Esophagus squamous epithelium (tissue), 5 donors: ENCODE measurements around the gene SZT2. TPM values are rescaled to one million over a fixed set of nuclear protein-coding genes. Genes with fewer than 3 reads are reported as not detected.
"Not testable (repeated sequence)": the region's sequence is repeated elsewhere in the genome, so short reads cannot be mapped to it uniquely, and the experiment has no call there.

Source experiments
- DNase-seq: peaks from one replicate; lab custom pipeline; 2025; lab: John Stamatoyannopoulos, UW
- H3K27ac ChIP-seq, 4 donors: fragments of 200-600 bp; sonication (generic); one replicate each; pipeline ENCODE4 v1.5.1; 2016 to 2019; ENCODE audit warnings: mild to moderate bottlenecking in 1 of 4
- H3K27me3 ChIP-seq, 4 donors: fragments of 200-600 bp; sonication (generic); 1 replicate in 3 of 4; 2 replicates in 1 of 4; pipeline versions ENCODE4 v1.5.1 to v1.6.0; 2017 to 2021; ENCODE audit warnings: antibody characterized with exemption in 1 of 4
- H3K36me3 ChIP-seq, 3 donors: fragments of 200-600 bp; sonication (generic); one replicate each; pipeline ENCODE4 v1.5.1; 2016 to 2019
- H3K4me1 ChIP-seq, 3 donors: fragments of 200-600 bp; sonication (generic); one replicate each; pipeline ENCODE4 v1.5.1; 2017 to 2019
- H3K4me3 ChIP-seq, 4 donors: fragments of 200-600 bp; sonication (generic); 1 replicate in 3 of 4; 2 replicates in 1 of 4; pipeline ENCODE4 v1.5.1; 2016 to 2019; ENCODE audit warnings: mild to moderate bottlenecking in 2 of 4, moderate library complexity in 1 of 4
- H3K9me3 ChIP-seq, 3 donors: fragments of 200-600 bp; sonication (generic); one replicate each; pipeline ENCODE4 v1.5.1; 2016 to 2019
- CTCF ChIP-seq, 6 experiments: fragments of 450-650 bp in 4 of 6; fragments of 200-600 bp in 2 of 6; sonication (generic) in 2 of 6; IDR thresholded peaks; one replicate each; pipeline ENCODE4 v1.5.1; 2016 to 2019; ENCODE audit warnings: antibody characterized with exemption in 6 of 6, mild to moderate bottlenecking in 4 of 6, moderate library complexity in 4 of 6
- POLR2A ChIP-seq, 4 donors: fragments of 450-650 bp; IDR thresholded peaks; one replicate each; pipeline ENCODE4 v1.6.1; 2017; ENCODE audit warnings: antibody characterized with exemption in 4 of 4, mild to moderate bottlenecking in 4 of 4, moderate library complexity in 3 of 4
- WGBS, 2 donors: methylation state at CpG; one replicate each; pipeline ENCODE4 v1.1.5; 2018; 5-methylcytosine and 5-hydroxymethylcytosine counted together
- intact Hi-C: fragments of 100-400 bp; cut with DNase I; formaldehyde crosslinking; loops from one replicate; pipeline ENCODE4 v1.15.0; 2022
- total RNA-seq, 4 donors: library from RNA; depleted of rRNA; stranded (reverse); fragments of >200 nt; gene quantifications; one replicate each; pipeline ENCODE4 v1.1.0, GENCODE V29; 2016
- donor health status: DM: yes; HTN: yes; CAD: no.

SZT2 gene
- total RNA-seq, 4 donors from 2014 or later: 12.4 to 40.0 (median 27.7) TPM

GRCh38 chr1:43454270-43455011, 64.7 kb downstream of the SZT2 start:
- H3K9me3 ChIP-seq: no peaks in the 10 kb centered on the region
- H3K27ac ChIP-seq: peak overlapping the region; percentile 85 to 94 (median 89)
- intact Hi-C loops: no loop called here
- peaks cover 8 to 31% (median 11%) of the 10 kb centered on the region in 3 donors for H3K4me1 ChIP-seq
- no peaks in the 10 kb centered on the region for H3K27me3 ChIP-seq
- TF ChIP-seq POLR2A (IDR thresholded peaks at IDR 0.05) (peak in 1 of 4 donors; percentile 17), CTCF (IDR thresholded peaks at IDR 0.05) (peak in 3 of 6 experiments; percentile 16 to 45 (median 33))
- 5 to 7% methylated on average over 17 to 19 of the region's 19 CpGs for WGBS, 2 donors
- peaks cover 6 to 31% (median 11%) of the 10 kb centered on the region in 3 donors for H3K36me3 ChIP-seq
- no peak for DNase-seq
- peak overlapping the region; percentile 47 to 81 (median 60) for H3K4me3 ChIP-seq

GRCh38 chr1:43455213-43455889, 65.7 kb downstream of the SZT2 start:
- DNase-seq: no peak
- Histone ChIP-seq H3K27me3 (no peaks in the 10 kb centered on the region), H3K9me3 (no peaks in the 10 kb centered on the region), H3K36me3 (peaks cover 4 to 22% (median 7%) of the 10 kb centered on the region in 3 donors), H3K4me1 (peaks cover 8 to 31% (median 11%) of the 10 kb centered on the region in 3 donors), H3K4me3 (no peak overlapping the region), H3K27ac (peak overlapping the region in 1 of 4 donors; percentile 94)
- WGBS, 2 donors: 61 to 85% methylated on average over 7 of the region's 7 CpGs
- intact Hi-C loops: no loop called here
- TF ChIP-seq POLR2A (IDR thresholded peaks at IDR 0.05) (no peak), CTCF (IDR thresholded peaks at IDR 0.05) (no peak)

- H3K36me3 ChIP-seq, H3K27me3 ChIP-seq, H3K9me3 ChIP-seq, DNase-seq, intact Hi-C loops, H3K27ac ChIP-seq, H3K4me3 ChIP-seq: not testable (repeated sequence)
- H3K4me1 ChIP-seq: peaks cover 0 to 16% (median 3%) of the 10 kb centered on the region in 3 donors
- WGBS, 2 donors: 72 to 77% methylated on average over 3 of the region's 3 CpGs
These were observed 68.7 kb downstream of the SZT2 start for GRCh38 chr1:43458379-43458778.

- H3K27ac ChIP-seq: no peak overlapping the region
- DNase-seq: no peak
- no peaks in the 10 kb centered on the region for H3K36me3 ChIP-seq
- H3K9me3 ChIP-seq: no peaks in the 10 kb centered on the region
- WGBS, 2 donors: 77 to 78% methylated on average over 5 of the region's 5 CpGs
- intact Hi-C loops: no loop called here
- no peaks in the 10 kb centered on the region for H3K4me1 ChIP-seq
- no peak for TF ChIP-seq POLR2A (IDR thresholded peaks at IDR 0.05)
- TF ChIP-seq CTCF (IDR thresholded peaks at IDR 0.05): no peak
- no peak overlapping the region for H3K4me3 ChIP-seq
- H3K27me3 ChIP-seq: no peaks in the 10 kb centered on the region
These were observed 71.4 kb downstream of the SZT2 start for GRCh38 chr1:43460988-43461693.

- H3K27ac ChIP-seq: no peak overlapping the region
- no peak overlapping the region for H3K4me3 ChIP-seq
- H3K4me1 ChIP-seq: no peaks in the 10 kb centered on the region
- TF ChIP-seq POLR2A (IDR thresholded peaks at IDR 0.05) (no peak), CTCF (IDR thresholded peaks at IDR 0.05) (no peak)
- H3K9me3 ChIP-seq: no peaks in the 10 kb centered on the region
- WGBS, 2 donors: 38 to 70% methylated on average over 2 of the region's 2 CpGs
- intact Hi-C loops: no loop called here
- no peak for DNase-seq
- H3K27me3 ChIP-seq: no peaks in the 10 kb centered on the region
- no peaks in the 10 kb centered on the region for H3K36me3 ChIP-seq
These were observed 73.8 kb downstream of the SZT2 start for GRCh38 chr1:43463479-43463878.
